Neural progenitor cell (in vitro differentiated cells): ENCODE results near the gene VAMP2.

Source experiments
- EZH2 ChIP-seq: fragments of 200-600 bp; sonication (generic); IDR thresholded peaks from 2 replicates; pipeline ENCODE4 v1.6.1; 2017; ENCODE audit warnings: antibody characterized with exemption, mild to moderate bottlenecking, moderate library complexity
- TF ChIP-seq, protein P1 (sequence below): fragments of 200-600 bp; sonication (generic); IDR thresholded peaks from 2 replicates; pipeline ENCODE4 v1.5.1; 2017; ENCODE audit warnings: antibody characterized with exemption, mild to moderate bottlenecking

DNA sequence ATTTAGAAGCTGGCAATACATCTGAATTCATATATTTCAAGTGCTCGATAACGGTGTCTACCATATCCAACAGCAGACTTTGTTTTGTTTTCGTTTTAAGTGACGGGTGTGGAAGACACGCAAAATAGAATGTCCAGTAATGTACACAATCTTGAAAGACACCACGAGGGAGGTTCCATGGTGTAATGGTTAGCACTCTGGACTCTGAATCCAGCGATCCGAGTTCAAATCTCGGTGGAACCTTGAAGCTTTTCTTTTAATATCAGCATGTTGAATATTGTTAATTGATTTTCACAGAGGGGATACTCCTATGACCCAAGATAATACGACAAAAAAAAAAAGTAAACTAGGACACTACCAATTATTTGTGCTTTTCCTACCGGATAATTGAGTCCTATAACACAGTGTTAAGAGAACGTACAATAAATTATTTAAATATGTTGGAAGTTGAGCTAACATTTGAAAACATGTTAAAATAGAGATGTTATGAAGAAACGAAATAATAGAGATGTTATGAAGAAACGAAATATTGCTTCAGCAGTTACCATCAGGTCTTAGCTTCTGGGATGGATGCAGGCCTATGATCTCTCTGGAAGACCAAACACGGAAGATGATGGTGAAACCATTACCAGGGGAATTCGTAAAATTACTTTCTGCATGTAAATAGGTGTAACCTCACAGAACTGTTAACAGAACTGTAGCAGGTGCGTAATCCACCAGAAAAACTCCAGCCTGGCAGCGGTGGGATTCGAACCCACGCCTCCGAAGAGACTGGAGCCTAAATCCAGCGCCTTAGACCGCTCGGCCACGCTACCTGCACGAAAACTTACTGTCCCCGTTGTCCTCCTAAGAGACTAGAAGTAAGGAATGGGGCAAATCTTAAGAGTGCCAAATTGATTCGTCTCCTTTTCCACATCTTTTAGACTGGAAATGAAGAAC lies 42.9 kb downstream of the VAMP2 start:
- TF ChIP-seq, protein P1, sequence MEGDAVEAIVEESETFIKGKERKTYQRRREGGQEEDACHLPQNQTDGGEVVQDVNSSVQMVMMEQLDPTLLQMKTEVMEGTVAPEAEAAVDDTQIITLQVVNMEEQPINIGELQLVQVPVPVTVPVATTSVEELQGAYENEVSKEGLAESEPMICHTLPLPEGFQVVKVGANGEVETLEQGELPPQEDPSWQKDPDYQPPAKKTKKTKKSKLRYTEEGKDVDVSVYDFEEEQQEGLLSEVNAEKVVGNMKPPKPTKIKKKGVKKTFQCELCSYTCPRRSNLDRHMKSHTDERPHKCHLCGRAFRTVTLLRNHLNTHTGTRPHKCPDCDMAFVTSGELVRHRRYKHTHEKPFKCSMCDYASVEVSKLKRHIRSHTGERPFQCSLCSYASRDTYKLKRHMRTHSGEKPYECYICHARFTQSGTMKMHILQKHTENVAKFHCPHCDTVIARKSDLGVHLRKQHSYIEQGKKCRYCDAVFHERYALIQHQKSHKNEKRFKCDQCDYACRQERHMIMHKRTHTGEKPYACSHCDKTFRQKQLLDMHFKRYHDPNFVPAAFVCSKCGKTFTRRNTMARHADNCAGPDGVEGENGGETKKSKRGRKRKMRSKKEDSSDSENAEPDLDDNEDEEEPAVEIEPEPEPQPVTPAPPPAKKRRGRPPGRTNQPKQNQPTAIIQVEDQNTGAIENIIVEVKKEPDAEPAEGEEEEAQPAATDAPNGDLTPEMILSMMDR = no peak
- TF ChIP-seq EZH2 = no peak
